ENCODE measurements around the gene RPRD1B.

Gene RPRD1B

GRCh38 chr20:38033330-38034107 lies at the start of gene RPRD1B, which contains the start of gene TTI1:
Gene RPRD1B, plus strand, starts transcription at chr20:38033746. Its CDS starts 202 bp downstream, at chr20:38033948.
Gene TTI1, minus strand, starts transcription at chr20:38033456. Its CDS starts 19,640 bp downstream, at chr20:38013816.
- DNase-seq = peak; percentile 85 to 86

GRCh38 chr20:37984018-37984785 lies 49.3 kb upstream of the RPRD1B start:
- DNase-seq = no peak

- DNase-seq = no peak
These were observed 47.3 kb upstream of the RPRD1B start for GRCh38 chr20:37986044-37986858.

- DNase-seq = no peak
These were observed 46.5 kb upstream of the RPRD1B start for GRCh38 chr20:37986873-37987601.

GRCh38 chr20:37987602-37988290 lies 45.8 kb upstream of the RPRD1B start:
- DNase-seq = no peak

GRCh38 chr20:37988306-37988954 lies 45.1 kb upstream of the RPRD1B start:
- DNase-seq = no peak

GRCh38 chr20:37989601-37990295 lies 43.8 kb upstream of the RPRD1B start:
- no peak for DNase-seq

- peak in 1 of 2 experiments; percentile 3 for DNase-seq
These were observed 42.9 kb upstream of the RPRD1B start for GRCh38 chr20:37990571-37991151.

- DNase-seq = no peak
These were observed 42.2 kb upstream of the RPRD1B start for GRCh38 chr20:37991157-37991866.

- DNase-seq = no peak
These were observed 41.6 kb upstream of the RPRD1B start for GRCh38 chr20:37991908-37992307.

GRCh38 chr20:37992802-37993409 lies 40.6 kb upstream of the RPRD1B start:
- no peak for DNase-seq

GRCh38 chr20:37994512-37994911 lies 39.0 kb upstream of the RPRD1B start:
- DNase-seq = no peak

GRCh38 chr20:37995856-37996605 lies 37.5 kb upstream of the RPRD1B start:
- no peak for DNase-seq

GRCh38 chr20:37997516-37997915 lies 36.0 kb upstream of the RPRD1B start:
- no peak for DNase-seq

GRCh38 chr20:37999526-38000263 lies 33.9 kb upstream of the RPRD1B start:
- DNase-seq = no peak

- DNase-seq = no peak
These were observed 33.3 kb upstream of the RPRD1B start for GRCh38 chr20:38000293-38000692.

- no peak for DNase-seq
These were observed 32.2 kb upstream of the RPRD1B start for GRCh38 chr20:38001173-38001875.

All from activated CD4-positive, alpha-beta T cell treated with anti-CD3 and anti-CD28 coated beads, Interleukin-2, amount 50 U/mL, for 4 hours (primary cell).